ENCODE measurements around the gene PALMD. TPM values are rescaled to one million over a fixed set of nuclear protein-coding genes. Genes with fewer than 3 reads are reported as not detected.

PALMD gene
- polyA plus RNA-seq, 3 donors: not detected

- intact Hi-C loops (cut with micrococcal nuclease): no loop called here
- no peak for DNase-seq
- Histone ChIP-seq H3K4me3 (replicated peaks in 1 of 3; ENCODE audit: low read depth in 2 of 3, low read length in 3 of 3) (no peak overlapping the region), H3K4me2 (replicated peaks; ENCODE audit: extremely low read depth, low read length, poor library complexity, severe bottlenecking) (no peak overlapping the region), H2AFZ (ENCODE audit: insufficient read depth, low read depth, low read length, poor library complexity, severe bottlenecking) (no peak overlapping the region), H3K9me3 (replicated peaks in 1 of 2; ENCODE audit: control insufficient read depth in 1 of 2, insufficient read depth in 1 of 2, low read length in 2 of 2) (no peaks in the 10 kb centered on the region), H3K9ac (ENCODE audit: insufficient read depth, low read length, poor library complexity, severe bottlenecking) (no peak overlapping the region), H3K27ac (ENCODE audit: low read depth in 1 of 2, low read length in 2 of 2) (no peak overlapping the region), H3K36me3 (replicated peaks in 1 of 2; ENCODE audit: control insufficient read depth in 1 of 2, insufficient read depth in 2 of 2, low read length in 2 of 2) (peaks cover 0 to 6% of the 10 kb centered on the region in 2 donors), H3K79me2 (ENCODE audit: insufficient read depth, low read length) (no peaks in the 10 kb centered on the region), H3K4me1 (ENCODE audit: control insufficient read depth in 1 of 2, insufficient read depth in 2 of 2, low read length in 2 of 2) (peaks cover 3 to 6% of the 10 kb centered on the region in 2 donors), H3K27me3 (ENCODE audit: control insufficient read depth in 2 of 2, insufficient read depth in 2 of 2, low read length in 2 of 2) (no peaks in the 10 kb centered on the region), H4K20me1 (ENCODE audit: insufficient read depth, low read length) (no peaks in the 10 kb centered on the region)
- H3K27me3 Mint-ChIP-seq (ENCODE audit: low read depth in 3 of 3): peaks cover 0 to 1% (median 0%) of the 10 kb centered on the region in 3 donors
- H3K4me3 Mint-ChIP-seq: no peak overlapping the region
- no peak overlapping the region for H3K27ac Mint-ChIP-seq
- no CpG with 5 or more reads among the region's 1 CpG for WGBS (ENCODE audit: insufficient coverage)
- H3K4me1 Mint-ChIP-seq: peaks cover 9% of the 10 kb centered on the region
- no peak for TF ChIP-seq CTCF (IDR thresholded peaks at IDR 0.05)
- H3K9me3 Mint-ChIP-seq: peaks cover 0 to 3% (median 0%) of the 10 kb centered on the region in 7 donors
- peaks cover 28% of the 10 kb centered on the region in 2 donors for H3K36me3 Mint-ChIP-seq
Measured at GRCh38 chr1:99731384-99731783, 85.5 kb downstream of the PALMD start.

- H3K27ac Mint-ChIP-seq: no peak overlapping the region
- no peak overlapping the region for H3K27ac ChIP-seq (ENCODE audit: low read depth in 1 of 2, low read length in 2 of 2)
Measured at GRCh38 chr1:99735852-99736251, 89.9 kb downstream of the PALMD start.

More at GRCh38 chr1:99735852-99736251, 89.9 kb downstream of the PALMD start:
- WGBS (ENCODE audit: insufficient coverage): no CpG with 5 or more reads among the region's 2 CpGs
- no peak overlapping the region for H3K4me3 ChIP-seq (replicated peaks in 1 of 3; ENCODE audit: low read depth in 2 of 3, low read length in 3 of 3)
- no peaks in the 10 kb centered on the region for H3K9me3 Mint-ChIP-seq
- H3K4me1 Mint-ChIP-seq: no peaks in the 10 kb centered on the region
- no peak for DNase-seq
- no peaks in the 10 kb centered on the region for H3K27me3 ChIP-seq (ENCODE audit: control insufficient read depth in 2 of 2, insufficient read depth in 2 of 2, low read length in 2 of 2)
- no peaks in the 10 kb centered on the region for H3K9me3 ChIP-seq (replicated peaks in 1 of 2; ENCODE audit: control insufficient read depth in 1 of 2, insufficient read depth in 1 of 2, low read length in 2 of 2)
- H3K79me2 ChIP-seq (ENCODE audit: insufficient read depth, low read length): no peaks in the 10 kb centered on the region
- no peaks in the 10 kb centered on the region for H4K20me1 ChIP-seq (ENCODE audit: insufficient read depth, low read length)
- peaks cover 46 to 54% of the 10 kb centered on the region in 2 donors for H3K36me3 Mint-ChIP-seq
- intact Hi-C loops (cut with micrococcal nuclease): no loop called here
- H2AFZ ChIP-seq (ENCODE audit: insufficient read depth, low read depth, low read length, poor library complexity, severe bottlenecking): no peak overlapping the region
- H3K9ac ChIP-seq (ENCODE audit: insufficient read depth, low read length, poor library complexity, severe bottlenecking): no peak overlapping the region
- peaks cover 17 to 36% of the 10 kb centered on the region in 2 donors for H3K36me3 ChIP-seq (replicated peaks in 1 of 2; ENCODE audit: control insufficient read depth in 1 of 2, insufficient read depth in 2 of 2, low read length in 2 of 2)
- H3K4me2 ChIP-seq (replicated peaks; ENCODE audit: extremely low read depth, low read length, poor library complexity, severe bottlenecking): no peak overlapping the region
- no peaks in the 10 kb centered on the region for H3K27me3 Mint-ChIP-seq (ENCODE audit: low read depth in 3 of 3)
- no peak for TF ChIP-seq CTCF (IDR thresholded peaks at IDR 0.05)
- H3K4me1 ChIP-seq (ENCODE audit: control insufficient read depth in 1 of 2, insufficient read depth in 2 of 2, low read length in 2 of 2): no peaks in the 10 kb centered on the region
- H3K4me3 Mint-ChIP-seq: no peak overlapping the region
